DND-41 (cell line): Measurements from ENCODE around the gene GSKIP.

Experiments
- EZH2 ChIP-seq: IDR thresholded peaks from 3 replicates; pipeline ENCODE4 v1.6.1; 2012; ENCODE audit warnings: borderline replicate concordance, low read depth, mild to moderate bottlenecking, moderate library complexity, low read length, inconsistent platforms; ENCODE audit not compliant: severe bottlenecking
- TF ChIP-seq, protein P1 (sequence below): IDR thresholded peaks from 2 replicates; pipeline ENCODE4 v1.5.1; 2012; ENCODE audit warnings: borderline replicate concordance, low read length, moderate library complexity, mild to moderate bottlenecking; ENCODE audit not compliant: poor library complexity, severe bottlenecking; ENCODE audit errors: extremely low read depth

DNA sequence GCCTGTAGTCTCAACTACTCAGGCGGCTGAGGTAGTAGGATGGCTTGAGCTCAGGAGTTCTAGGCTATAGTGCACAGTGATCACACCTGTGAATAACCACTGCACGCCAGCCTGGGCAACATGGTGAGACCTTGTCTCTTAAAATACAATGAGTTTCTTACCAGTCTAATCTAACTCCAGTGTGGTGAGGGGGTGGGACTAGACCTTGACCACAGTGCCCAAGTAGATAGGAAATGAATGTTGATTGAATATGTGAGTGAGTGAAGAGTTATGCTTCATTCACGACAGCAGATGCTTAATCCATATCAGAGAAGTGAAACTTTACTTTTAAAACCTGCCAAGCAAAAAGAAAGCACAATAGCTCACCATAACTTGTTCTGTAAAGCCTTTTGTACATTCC lies 17.4 kb downstream of the GSKIP start:
- TF ChIP-seq, protein P1, sequence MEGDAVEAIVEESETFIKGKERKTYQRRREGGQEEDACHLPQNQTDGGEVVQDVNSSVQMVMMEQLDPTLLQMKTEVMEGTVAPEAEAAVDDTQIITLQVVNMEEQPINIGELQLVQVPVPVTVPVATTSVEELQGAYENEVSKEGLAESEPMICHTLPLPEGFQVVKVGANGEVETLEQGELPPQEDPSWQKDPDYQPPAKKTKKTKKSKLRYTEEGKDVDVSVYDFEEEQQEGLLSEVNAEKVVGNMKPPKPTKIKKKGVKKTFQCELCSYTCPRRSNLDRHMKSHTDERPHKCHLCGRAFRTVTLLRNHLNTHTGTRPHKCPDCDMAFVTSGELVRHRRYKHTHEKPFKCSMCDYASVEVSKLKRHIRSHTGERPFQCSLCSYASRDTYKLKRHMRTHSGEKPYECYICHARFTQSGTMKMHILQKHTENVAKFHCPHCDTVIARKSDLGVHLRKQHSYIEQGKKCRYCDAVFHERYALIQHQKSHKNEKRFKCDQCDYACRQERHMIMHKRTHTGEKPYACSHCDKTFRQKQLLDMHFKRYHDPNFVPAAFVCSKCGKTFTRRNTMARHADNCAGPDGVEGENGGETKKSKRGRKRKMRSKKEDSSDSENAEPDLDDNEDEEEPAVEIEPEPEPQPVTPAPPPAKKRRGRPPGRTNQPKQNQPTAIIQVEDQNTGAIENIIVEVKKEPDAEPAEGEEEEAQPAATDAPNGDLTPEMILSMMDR, result no peak
- TF ChIP-seq EZH2, result no peak
